GM23338 (cell line): ENCODE results near the gene ZNF236. TPM values are rescaled to one million over a fixed set of nuclear protein-coding genes. Genes with fewer than 3 reads are reported as not detected.
"Not testable (repeated sequence)": the region's sequence is repeated elsewhere in the genome, so short reads cannot be mapped to it uniquely, and the experiment has no call there.

Source experiments
- ATAC-seq: fragments of 200-7000 bp; cut with Tn5 transposase; 3 replicates; pipeline ENCODE4 v1.9.1; 2020
- DNase-seq: peaks from one replicate; pipeline ENCODE4 v3.0.0-alpha.2; 2015; ENCODE audit warnings: low spot score
- H2AFZ ChIP-seq: fragments of 200-600 bp; sonication (generic); 2 replicates; pipeline ENCODE4 v1.8.0; 2016; ENCODE audit warnings: antibody characterized with exemption, mild to moderate bottlenecking, moderate library complexity
- H3F3A ChIP-seq: fragments of 200-600 bp; sonication (generic); replicated peaks from 2 replicates; pipeline ENCODE4 v1.8.0; 2017; ENCODE audit warnings: antibody characterized with exemption, mixed run types, low read depth
- H3K27ac ChIP-seq: fragments of 200-600 bp; sonication (generic); 2 replicates; pipeline ENCODE4 v1.6.1; 2016; ENCODE audit warnings: low read depth
- H3K27me3 ChIP-seq: fragments of 200-600 bp; sonication (generic); 2 replicates; pipeline ENCODE4 v1.8.0; 2016; ENCODE audit warnings: mild to moderate bottlenecking, mixed run types, moderate library complexity; ENCODE audit not compliant: insufficient read depth
- H3K36me3 ChIP-seq: fragments of 200-600 bp; sonication (generic); 2 replicates; pipeline ENCODE4 v1.8.0; 2016; ENCODE audit warnings: mild to moderate bottlenecking; ENCODE audit not compliant: insufficient read depth
- H3K4me1 ChIP-seq: fragments of 200-600 bp; sonication (generic); 2 replicates; pipeline ENCODE4 v1.8.0; 2016; ENCODE audit warnings: mild to moderate bottlenecking, moderate library complexity; ENCODE audit not compliant: insufficient read depth
- H3K4me2 ChIP-seq: fragments of 200-600 bp; sonication (generic); 2 replicates; pipeline ENCODE4 v1.7.1; 2017; ENCODE audit warnings: mixed run types
- H3K4me3 ChIP-seq: fragments of 200-600 bp; sonication (generic); 2 replicates; pipeline ENCODE4 v1.6.1; 2016; ENCODE audit warnings: mixed run types
- H3K79me2 ChIP-seq: fragments of 200-600 bp; sonication (generic); replicated peaks from 2 replicates; pipeline ENCODE4 v1.8.0; 2017; ENCODE audit warnings: mild to moderate bottlenecking; ENCODE audit not compliant: insufficient read depth
- H3K9me2 ChIP-seq: fragments of 200-600 bp; sonication (generic); 2 replicates; pipeline ENCODE4 v1.8.0; 2017; ENCODE audit not compliant: insufficient read depth
- H4K20me1 ChIP-seq: fragments of 200-600 bp; sonication (generic); replicated peaks from 2 replicates; pipeline ENCODE4 v1.8.0; 2017; ENCODE audit warnings: mild to moderate bottlenecking; ENCODE audit not compliant: insufficient read depth
- H3K27ac Mint-ChIP-seq: 2 replicates; pipeline ENCODE4 v1.8.0; 2020; ENCODE audit warnings: inconsistent platforms, mild to moderate bottlenecking, moderate library complexity, mixed read lengths
- H3K27me3 Mint-ChIP-seq: 3 replicates; pipeline ENCODE4 v1.8.0; 2022; ENCODE audit warnings: low read depth, mild to moderate bottlenecking, moderate library complexity, mixed read lengths, inconsistent platforms; ENCODE audit not compliant: insufficient read depth, poor library complexity
- H3K36me3 Mint-ChIP-seq: 3 replicates; pipeline ENCODE4 v1.8.0; 2021; ENCODE audit warnings: low read depth, mild to moderate bottlenecking, inconsistent platforms, moderate library complexity, mixed read lengths
- H3K4me1 Mint-ChIP-seq: 3 replicates; pipeline ENCODE4 v1.8.0; 2020; ENCODE audit warnings: mild to moderate bottlenecking, inconsistent platforms, mixed read lengths
- H3K4me3 Mint-ChIP-seq: 3 replicates; pipeline ENCODE4 v1.8.0; 2021; ENCODE audit warnings: moderate library complexity, mild to moderate bottlenecking, inconsistent platforms, mixed read lengths
- H3K9me3 Mint-ChIP-seq: 3 replicates; pipeline ENCODE4 v1.8.0; 2020; ENCODE audit warnings: moderate library complexity, mild to moderate bottlenecking, inconsistent platforms, mixed read lengths
- CREB1 ChIP-seq: fragments of 250-450 bp; sonication (Bioruptor Pico); IDR thresholded peaks from 2 replicates; pipeline ENCODE4 v1.5.0; 2020; ENCODE audit warnings: low read depth, mild to moderate bottlenecking, moderate library complexity
- EZH2phosphoT487 ChIP-seq: fragments of 200-600 bp; sonication (generic); IDR thresholded peaks from one replicate; pipeline ENCODE4 v1.8.1; 2018; ENCODE audit warnings: antibody characterized with exemption; ENCODE audit not compliant: unreplicated experiment
- JUNB ChIP-seq: IDR thresholded peaks from one replicate; pipeline ENCODE4 v1.6.1; 2016; ENCODE audit warnings: antibody characterized with exemption; ENCODE audit not compliant: unreplicated experiment
- NANOG ChIP-seq: IDR thresholded peaks from 2 replicates; pipeline ENCODE4 v1.6.1; 2016; ENCODE audit warnings: antibody characterized with exemption, borderline replicate concordance
- POLR2AphosphoS5 ChIP-seq: IDR thresholded peaks from 2 replicates; pipeline ENCODE4 v1.6.1; 2016; ENCODE audit warnings: antibody characterized with exemption, low read depth
- STAT1 ChIP-seq: IDR thresholded peaks from one replicate; pipeline ENCODE4 v1.6.1; 2016; ENCODE audit warnings: antibody characterized with exemption; ENCODE audit not compliant: unreplicated experiment
- ZNF114 ChIP-seq: fragments of 250-450 bp; sonication (Bioruptor Pico); IDR thresholded peaks from 2 replicates; pipeline ENCODE4 v1.5.0; 2020; ENCODE audit warnings: mild to moderate bottlenecking, moderate library complexity
- ZNF331 ChIP-seq: fragments of 250-450 bp; sonication (Bioruptor Pico); IDR thresholded peaks from 2 replicates; pipeline ENCODE4 v1.5.0; 2020; ENCODE audit warnings: low read depth, mild to moderate bottlenecking, moderate library complexity
- polyA plus RNA-seq: library from polyadenylated mRNA; unstranded; fragments of >200 nt; fragmentation: Nextera tagmentation; extraction: Ambion mirVana; gene quantifications from 2 replicates; pipeline ENCODE4 v1.2.1, GENCODE V29; 2016
- total RNA-seq: library from RNA; depleted of rRNA; stranded (reverse); fragments of >200 nt; shearing (Covaris generic); gene quantifications from 2 replicates; pipeline ENCODE4 v1.2.3, GENCODE V29; 2014
- TF ChIP-seq, protein P1 (sequence below): IDR thresholded peaks from 2 replicates; pipeline ENCODE4 v1.6.1; 2016; ENCODE audit warnings: antibody characterized with exemption
- TF ChIP-seq, protein P2 (sequence below), 2 experiments: fragments of 200-600 bp in 1 of 2; sonication (generic) in 1 of 2; conservative IDR thresholded peaks; 2 replicates each; pipeline versions ENCODE4 v1.5.1 to v1.6.1; 2016 to 2017; ENCODE audit warnings: antibody characterized with exemption in 2 of 2, low read depth in 2 of 2, mild to moderate bottlenecking in 2 of 2, moderate library complexity in 1 of 2
- TF ChIP-seq, protein P3 (sequence below): IDR thresholded peaks from one replicate; pipeline ENCODE4 v1.6.1; 2018; ENCODE audit warnings: antibody characterized with exemption; ENCODE audit not compliant: unreplicated experiment

The ZNF236 gene
- total and polyA plus RNA-seq, 2 experiments from 2014 or later = 8.9 to 16.3 TPM

DNA sequence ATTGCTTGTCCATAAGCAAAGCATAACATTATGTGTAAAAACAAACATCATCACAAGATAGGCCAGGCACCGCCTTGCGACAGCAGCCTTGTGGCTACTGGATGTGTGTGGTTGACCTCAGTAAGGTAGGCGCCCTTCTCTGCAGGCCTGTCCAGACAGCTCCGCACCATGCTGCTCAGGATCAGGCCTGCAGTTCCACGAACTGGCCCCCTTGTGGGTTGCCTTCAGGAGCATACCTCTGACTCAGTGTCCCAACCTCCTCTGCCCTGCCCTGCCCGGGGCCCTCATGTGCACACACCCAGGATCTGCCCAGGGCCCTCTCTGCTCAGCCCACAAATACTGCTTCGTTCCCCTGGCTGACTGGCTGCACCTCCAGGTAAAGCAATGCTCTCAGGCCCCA, 16.1 kb upstream of the ZNF236 start (continued):
- TF ChIP-seq, protein P1, sequence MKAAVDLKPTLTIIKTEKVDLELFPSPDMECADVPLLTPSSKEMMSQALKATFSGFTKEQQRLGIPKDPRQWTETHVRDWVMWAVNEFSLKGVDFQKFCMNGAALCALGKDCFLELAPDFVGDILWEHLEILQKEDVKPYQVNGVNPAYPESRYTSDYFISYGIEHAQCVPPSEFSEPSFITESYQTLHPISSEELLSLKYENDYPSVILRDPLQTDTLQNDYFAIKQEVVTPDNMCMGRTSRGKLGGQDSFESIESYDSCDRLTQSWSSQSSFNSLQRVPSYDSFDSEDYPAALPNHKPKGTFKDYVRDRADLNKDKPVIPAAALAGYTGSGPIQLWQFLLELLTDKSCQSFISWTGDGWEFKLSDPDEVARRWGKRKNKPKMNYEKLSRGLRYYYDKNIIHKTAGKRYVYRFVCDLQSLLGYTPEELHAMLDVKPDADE = no peak
- TF ChIP-seq NANOG = no peak
- TF ChIP-seq EZH2phosphoT487 = no peak
- no peak for TF ChIP-seq JUNB
- no peak for TF ChIP-seq POLR2AphosphoS5
- no peak for TF ChIP-seq CREB1 (CRISPR knock-in tag)
- no peak for TF ChIP-seq ZNF114 (CRISPR knock-in tag)

DNA sequence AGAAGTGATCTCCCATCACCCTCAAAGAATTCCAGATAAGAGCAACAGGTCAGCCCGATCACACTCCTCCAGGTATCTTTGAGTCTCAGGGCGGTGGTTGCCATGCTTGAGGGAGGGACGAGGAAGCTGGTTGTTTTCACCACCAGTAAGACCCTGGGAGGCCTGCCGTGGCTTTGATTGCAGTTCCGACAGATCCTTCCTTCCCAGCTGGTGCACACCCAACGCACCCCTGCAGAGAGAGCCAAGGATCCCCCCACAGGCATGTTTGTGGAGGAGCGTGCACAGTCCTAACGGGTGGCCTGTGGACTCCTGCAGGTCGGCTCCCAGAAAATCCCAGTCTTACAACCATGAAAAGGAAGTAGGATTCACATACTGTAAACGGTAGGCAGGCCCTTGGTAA, 13.8 kb upstream of the ZNF236 start:
- Mint-ChIP-seq H3K4me3 (no peak overlapping the region), H3K27me3 (peaks cover 4% of the 10 kb centered on the region), H3K27ac (no peak overlapping the region), H3K4me1 (peaks cover 7% of the 10 kb centered on the region), H3K36me3 (no peaks in the 10 kb centered on the region), H3K9me3 (no peaks in the 10 kb centered on the region)
- H3F3A ChIP-seq = no peaks in the 10 kb centered on the region
- ATAC-seq (no peak), DNase-seq (no peak)
- no peaks in the 10 kb centered on the region for H3K79me2 ChIP-seq
- no peaks in the 10 kb centered on the region for H4K20me1 ChIP-seq
- H2AFZ ChIP-seq = 0 out of 2 replicates have a peak overlapping the region, but pooled peaks have one; percentile 32
- H3K4me1 ChIP-seq = no peaks in the 10 kb centered on the region
- no peak overlapping the region for H3K4me2 ChIP-seq
- H3K36me3 ChIP-seq = no peaks in the 10 kb centered on the region
- no peak for TF ChIP-seq POLR2AphosphoS5
- TF ChIP-seq ZNF114 (CRISPR knock-in tag) = no peak
- TF ChIP-seq EZH2phosphoT487 = no peak
- TF ChIP-seq, protein P2, sequence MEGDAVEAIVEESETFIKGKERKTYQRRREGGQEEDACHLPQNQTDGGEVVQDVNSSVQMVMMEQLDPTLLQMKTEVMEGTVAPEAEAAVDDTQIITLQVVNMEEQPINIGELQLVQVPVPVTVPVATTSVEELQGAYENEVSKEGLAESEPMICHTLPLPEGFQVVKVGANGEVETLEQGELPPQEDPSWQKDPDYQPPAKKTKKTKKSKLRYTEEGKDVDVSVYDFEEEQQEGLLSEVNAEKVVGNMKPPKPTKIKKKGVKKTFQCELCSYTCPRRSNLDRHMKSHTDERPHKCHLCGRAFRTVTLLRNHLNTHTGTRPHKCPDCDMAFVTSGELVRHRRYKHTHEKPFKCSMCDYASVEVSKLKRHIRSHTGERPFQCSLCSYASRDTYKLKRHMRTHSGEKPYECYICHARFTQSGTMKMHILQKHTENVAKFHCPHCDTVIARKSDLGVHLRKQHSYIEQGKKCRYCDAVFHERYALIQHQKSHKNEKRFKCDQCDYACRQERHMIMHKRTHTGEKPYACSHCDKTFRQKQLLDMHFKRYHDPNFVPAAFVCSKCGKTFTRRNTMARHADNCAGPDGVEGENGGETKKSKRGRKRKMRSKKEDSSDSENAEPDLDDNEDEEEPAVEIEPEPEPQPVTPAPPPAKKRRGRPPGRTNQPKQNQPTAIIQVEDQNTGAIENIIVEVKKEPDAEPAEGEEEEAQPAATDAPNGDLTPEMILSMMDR (conservative IDR thresholded peaks at IDR 0.05; ENCODE audit: low read depth in 2 of 2) = no peak
- no peak for TF ChIP-seq JUNB
- no peak for TF ChIP-seq ZNF331 (CRISPR knock-in tag)
- TF ChIP-seq, protein P1 = no peak
- TF ChIP-seq, protein P3, sequence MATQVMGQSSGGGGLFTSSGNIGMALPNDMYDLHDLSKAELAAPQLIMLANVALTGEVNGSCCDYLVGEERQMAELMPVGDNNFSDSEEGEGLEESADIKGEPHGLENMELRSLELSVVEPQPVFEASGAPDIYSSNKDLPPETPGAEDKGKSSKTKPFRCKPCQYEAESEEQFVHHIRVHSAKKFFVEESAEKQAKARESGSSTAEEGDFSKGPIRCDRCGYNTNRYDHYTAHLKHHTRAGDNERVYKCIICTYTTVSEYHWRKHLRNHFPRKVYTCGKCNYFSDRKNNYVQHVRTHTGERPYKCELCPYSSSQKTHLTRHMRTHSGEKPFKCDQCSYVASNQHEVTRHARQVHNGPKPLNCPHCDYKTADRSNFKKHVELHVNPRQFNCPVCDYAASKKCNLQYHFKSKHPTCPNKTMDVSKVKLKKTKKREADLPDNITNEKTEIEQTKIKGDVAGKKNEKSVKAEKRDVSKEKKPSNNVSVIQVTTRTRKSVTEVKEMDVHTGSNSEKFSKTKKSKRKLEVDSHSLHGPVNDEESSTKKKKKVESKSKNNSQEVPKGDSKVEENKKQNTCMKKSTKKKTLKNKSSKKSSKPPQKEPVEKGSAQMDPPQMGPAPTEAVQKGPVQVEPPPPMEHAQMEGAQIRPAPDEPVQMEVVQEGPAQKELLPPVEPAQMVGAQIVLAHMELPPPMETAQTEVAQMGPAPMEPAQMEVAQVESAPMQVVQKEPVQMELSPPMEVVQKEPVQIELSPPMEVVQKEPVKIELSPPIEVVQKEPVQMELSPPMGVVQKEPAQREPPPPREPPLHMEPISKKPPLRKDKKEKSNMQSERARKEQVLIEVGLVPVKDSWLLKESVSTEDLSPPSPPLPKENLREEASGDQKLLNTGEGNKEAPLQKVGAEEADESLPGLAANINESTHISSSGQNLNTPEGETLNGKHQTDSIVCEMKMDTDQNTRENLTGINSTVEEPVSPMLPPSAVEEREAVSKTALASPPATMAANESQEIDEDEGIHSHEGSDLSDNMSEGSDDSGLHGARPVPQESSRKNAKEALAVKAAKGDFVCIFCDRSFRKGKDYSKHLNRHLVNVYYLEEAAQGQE = no peak
- no peak for TF ChIP-seq STAT1
- TF ChIP-seq CREB1 (CRISPR knock-in tag) = no peak
- H3K9me2 ChIP-seq = no peaks in the 10 kb centered on the region
- H3K4me3 ChIP-seq = no peak overlapping the region
- no peaks in the 10 kb centered on the region for H3K27me3 ChIP-seq
- no peak overlapping the region for H3K27ac ChIP-seq

DNA sequence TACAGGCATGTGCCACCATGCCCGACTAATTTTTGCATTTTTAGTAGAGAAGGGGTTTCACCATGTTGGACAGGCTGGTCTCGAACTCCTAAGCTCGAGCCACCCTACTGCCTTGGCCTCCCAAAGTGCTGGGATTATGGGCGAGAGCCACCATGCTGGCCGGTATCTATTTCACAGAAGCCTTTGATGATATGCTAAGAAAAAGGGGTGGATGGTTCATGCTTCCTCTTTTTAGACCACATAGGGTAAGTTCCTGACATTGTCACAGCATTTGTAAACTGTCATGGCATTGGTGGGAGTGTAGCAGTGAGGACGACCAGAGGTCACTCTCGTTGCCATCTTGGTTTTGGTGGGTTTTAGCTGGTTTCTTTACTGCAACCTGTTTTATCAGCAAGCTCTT, 10.8 kb upstream of the ZNF236 start:
- not testable (repeated sequence) for H3K27me3 ChIP-seq, H3F3A ChIP-seq, H3K36me3 ChIP-seq, H3K79me2 ChIP-seq, H3K4me3 Mint-ChIP-seq, ATAC-seq, H4K20me1 ChIP-seq, H3K4me1 Mint-ChIP-seq, DNase-seq, H3K9me2 ChIP-seq, H3K4me3 ChIP-seq, H3K36me3 Mint-ChIP-seq, H3K27ac ChIP-seq, H3K4me2 ChIP-seq, H3K4me1 ChIP-seq, H3K27ac Mint-ChIP-seq, H3K27me3 Mint-ChIP-seq, H3K9me3 Mint-ChIP-seq, H2AFZ ChIP-seq
